Loucy (cell line): Measurements from ENCODE around the gene CDK7.

Experiments
- H2AFZ ChIP-seq: fragments of 200-600 bp; sonication (generic); 2 replicates; pipeline ENCODE4 v1.6.0; 2016; ENCODE audit warnings: antibody characterized with exemption, mild to moderate bottlenecking, low read length, moderate library complexity
- H3F3A ChIP-seq: fragments of 200-600 bp; 2 replicates; pipeline ENCODE4 v1.6.0; 2016; ENCODE audit warnings: antibody characterized with exemption, low read depth, mild to moderate bottlenecking
- H3K27me3 ChIP-seq: fragments of 200-600 bp; sonication (generic); 2 replicates; pipeline ENCODE4 v1.6.1; 2014; ENCODE audit warnings: low read length, mild to moderate bottlenecking; ENCODE audit not compliant: insufficient read depth, poor library complexity, severe bottlenecking
- H3K36me3 ChIP-seq: fragments of 200-600 bp; sonication (generic); 2 replicates; pipeline ENCODE4 v1.6.1; 2016; ENCODE audit warnings: low read length; ENCODE audit not compliant: insufficient read depth
- H3K4me1 ChIP-seq: fragments of 200-600 bp; sonication (generic); 2 replicates; pipeline ENCODE4 v1.5.1; 2014; ENCODE audit warnings: low read length, mild to moderate bottlenecking; ENCODE audit not compliant: insufficient read depth, poor library complexity, severe bottlenecking
- H3K4me2 ChIP-seq: fragments of 200-600 bp; sonication (generic); 2 replicates; pipeline ENCODE4 v1.6.0; 2014; ENCODE audit warnings: antibody characterized with exemption, low read length, low read depth, mild to moderate bottlenecking; ENCODE audit not compliant: poor library complexity, severe bottlenecking
- H3K4me3 ChIP-seq: fragments of 200-600 bp; sonication (generic); 2 replicates; pipeline ENCODE4 v1.5.1; 2014; ENCODE audit warnings: low read length, mild to moderate bottlenecking, mixed read lengths; ENCODE audit not compliant: poor library complexity, severe bottlenecking
- H3K79me2 ChIP-seq: fragments of 200-600 bp; sonication (generic); 2 replicates; pipeline ENCODE4 v1.6.1; 2014; ENCODE audit warnings: low read length; ENCODE audit not compliant: insufficient read depth
- H3K9ac ChIP-seq: fragments of 200-600 bp; sonication (generic); 2 replicates; pipeline ENCODE4 v1.6.0; 2014; ENCODE audit warnings: mild to moderate bottlenecking, low read depth, low read length, moderate library complexity; ENCODE audit not compliant: poor library complexity, severe bottlenecking
- H3K9me2 ChIP-seq: fragments of 200-600 bp; sonication (generic); replicated peaks from 2 replicates; pipeline ENCODE4 v1.6.1; 2016; ENCODE audit warnings: low read depth, low read length, mixed read lengths
- H3K9me3 ChIP-seq: fragments of 200-600 bp; sonication (generic); 2 replicates; pipeline ENCODE4 v1.6.1; 2014; ENCODE audit warnings: mild to moderate bottlenecking, antibody characterized with exemption, low read length, low read depth; ENCODE audit not compliant: insufficient read depth
- H4K20me1 ChIP-seq: fragments of 200-600 bp; sonication (generic); 2 replicates; pipeline ENCODE4 v1.6.0; 2014; ENCODE audit warnings: antibody characterized with exemption, low read length, mild to moderate bottlenecking; ENCODE audit not compliant: insufficient read depth, poor library complexity, severe bottlenecking
- EZH2phosphoT487 ChIP-seq: fragments of 200-600 bp; IDR thresholded peaks from 2 replicates; pipeline ENCODE4 v1.6.1; 2018; ENCODE audit warnings: antibody characterized with exemption, mild to moderate bottlenecking, moderate library complexity, borderline replicate concordance
- TF ChIP-seq, protein P1 (sequence below): fragments of 200-600 bp; sonication (generic); conservative IDR thresholded peaks from 2 replicates; pipeline ENCODE4 v1.5.1; 2014; ENCODE audit warnings: mild to moderate bottlenecking, antibody characterized with exemption, low read length

CDK7 gene

DNA sequence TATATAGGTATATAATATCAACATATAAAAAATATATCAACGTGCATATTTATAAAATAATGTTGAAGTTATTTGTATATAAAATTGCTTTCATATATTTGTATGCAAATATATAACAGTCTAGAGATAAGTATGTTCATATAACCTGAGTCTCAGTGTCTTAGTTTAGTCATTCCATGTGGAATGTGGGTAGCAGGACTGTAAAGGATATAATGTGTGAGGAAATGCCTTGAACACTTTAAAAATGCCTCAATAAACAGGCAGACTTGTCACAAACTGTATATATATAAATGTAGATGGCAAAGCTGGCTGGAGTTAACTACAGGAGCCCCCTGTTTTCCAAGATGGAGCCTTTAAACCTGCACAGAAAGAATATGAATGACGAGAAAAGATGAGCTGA lies 49.5 kb downstream of the CDK7 start:
- H2AFZ ChIP-seq, result no peak overlapping the region
- H3K4me3 ChIP-seq, result no peak overlapping the region
- no peaks in the 10 kb centered on the region for H3K27me3 ChIP-seq
- H3K4me1 ChIP-seq, result no peaks in the 10 kb centered on the region
- H3K9ac ChIP-seq, result no peak overlapping the region
- TF ChIP-seq, protein P1, sequence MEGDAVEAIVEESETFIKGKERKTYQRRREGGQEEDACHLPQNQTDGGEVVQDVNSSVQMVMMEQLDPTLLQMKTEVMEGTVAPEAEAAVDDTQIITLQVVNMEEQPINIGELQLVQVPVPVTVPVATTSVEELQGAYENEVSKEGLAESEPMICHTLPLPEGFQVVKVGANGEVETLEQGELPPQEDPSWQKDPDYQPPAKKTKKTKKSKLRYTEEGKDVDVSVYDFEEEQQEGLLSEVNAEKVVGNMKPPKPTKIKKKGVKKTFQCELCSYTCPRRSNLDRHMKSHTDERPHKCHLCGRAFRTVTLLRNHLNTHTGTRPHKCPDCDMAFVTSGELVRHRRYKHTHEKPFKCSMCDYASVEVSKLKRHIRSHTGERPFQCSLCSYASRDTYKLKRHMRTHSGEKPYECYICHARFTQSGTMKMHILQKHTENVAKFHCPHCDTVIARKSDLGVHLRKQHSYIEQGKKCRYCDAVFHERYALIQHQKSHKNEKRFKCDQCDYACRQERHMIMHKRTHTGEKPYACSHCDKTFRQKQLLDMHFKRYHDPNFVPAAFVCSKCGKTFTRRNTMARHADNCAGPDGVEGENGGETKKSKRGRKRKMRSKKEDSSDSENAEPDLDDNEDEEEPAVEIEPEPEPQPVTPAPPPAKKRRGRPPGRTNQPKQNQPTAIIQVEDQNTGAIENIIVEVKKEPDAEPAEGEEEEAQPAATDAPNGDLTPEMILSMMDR, result no peak
- TF ChIP-seq EZH2phosphoT487, result no peak
- H3K4me2 ChIP-seq, result no peak overlapping the region
- no peaks in the 10 kb centered on the region for H3K9me3 ChIP-seq
- H3K79me2 ChIP-seq, result no peaks in the 10 kb centered on the region
- peaks cover 15% of the 10 kb centered on the region; the same call in 1 of the 2 replicates for H3K36me3 ChIP-seq
- no peaks in the 10 kb centered on the region for H3K9me2 ChIP-seq
- H3F3A ChIP-seq, result no peaks in the 10 kb centered on the region
- H4K20me1 ChIP-seq, result no peaks in the 10 kb centered on the region

DNA sequence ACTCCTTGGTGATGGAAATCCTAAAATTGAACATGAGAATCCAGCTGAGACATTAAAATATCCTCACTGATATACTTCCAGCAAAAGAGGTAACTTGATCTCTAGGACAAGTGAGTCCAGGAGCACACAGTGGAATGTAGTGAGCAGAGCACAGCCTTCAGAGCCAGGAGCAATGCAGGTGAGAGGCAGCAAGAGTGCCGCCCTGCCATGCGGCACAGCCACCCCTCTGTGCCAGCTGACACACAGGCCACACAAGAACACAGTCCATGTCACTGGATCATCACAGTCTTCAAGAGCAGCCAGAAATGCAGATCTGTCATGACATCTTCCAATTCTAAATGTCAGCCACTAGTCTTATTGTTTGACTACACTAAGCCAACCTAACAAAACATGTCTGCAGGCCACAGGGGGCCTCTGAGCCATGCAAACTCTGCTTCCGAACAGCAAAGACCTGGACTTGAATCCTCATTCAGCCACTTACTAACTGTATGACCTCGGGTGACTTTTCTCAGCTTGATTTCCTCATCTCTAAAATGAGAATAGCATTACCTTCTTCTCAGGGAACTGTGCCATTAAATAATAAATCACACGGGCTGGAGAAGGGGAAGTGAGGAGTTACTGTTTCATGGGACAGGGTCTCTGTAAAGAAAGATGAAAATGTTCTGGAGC lies 50.9 kb downstream of the CDK7 start:
- H3K36me3 ChIP-seq, result peaks cover 3% of the 10 kb centered on the region; the same call in 1 of the 2 replicates
- H3K27me3 ChIP-seq, result no peaks in the 10 kb centered on the region
- no peak overlapping the region for H3K4me3 ChIP-seq
- TF ChIP-seq, protein P1, result no peak
- no peaks in the 10 kb centered on the region for H3K4me1 ChIP-seq
- H3K9me2 ChIP-seq, result no peaks in the 10 kb centered on the region
- H2AFZ ChIP-seq, result no peak overlapping the region
- H3K79me2 ChIP-seq, result no peaks in the 10 kb centered on the region
- H3K9ac ChIP-seq, result no peak overlapping the region
- no peaks in the 10 kb centered on the region for H4K20me1 ChIP-seq
- H3F3A ChIP-seq, result no peaks in the 10 kb centered on the region
- no peak overlapping the region for H3K4me2 ChIP-seq
- H3K9me3 ChIP-seq, result no peaks in the 10 kb centered on the region

- Histone ChIP-seq H3K36me3 (no peaks in the 10 kb centered on the region), H3K4me1 (no peaks in the 10 kb centered on the region), H3K9ac (no peak overlapping the region), H3K9me3 (no peaks in the 10 kb centered on the region), H2AFZ (no peak overlapping the region), H3K9me2 (no peaks in the 10 kb centered on the region), H3K79me2 (no peaks in the 10 kb centered on the region), H3K4me3 (no peak overlapping the region), H4K20me1 (no peaks in the 10 kb centered on the region), H3F3A (no peaks in the 10 kb centered on the region), H3K27me3 (no peaks in the 10 kb centered on the region), H3K4me2 (no peak overlapping the region)
- TF ChIP-seq, protein P1, result no peak
- TF ChIP-seq EZH2phosphoT487, result no peak
These were observed 53.4 kb downstream of the CDK7 start for GRCh38 chr5:69288069-69288468.
